MM.1S (cell line): ENCODE data around the gene ITPR3.

Source experiments
- DNase-seq: peaks from one replicate; pipeline ENCODE4 v3.0.0-alpha.2; 2015
- H2AFZ ChIP-seq: fragments of 300-600 bp; sonication (generic); 2 replicates; pipeline ENCODE4 v1.6.0; 2016; ENCODE audit warnings: antibody characterized with exemption, low read length
- H3F3A ChIP-seq: fragments of 300-600 bp; sonication (generic); 2 replicates; pipeline ENCODE4 v1.6.1; 2016; ENCODE audit warnings: mild to moderate bottlenecking, antibody characterized with exemption, low read length, moderate library complexity, mixed read lengths; ENCODE audit not compliant: insufficient read depth
- H3K27ac ChIP-seq: fragments of 300-600 bp; sonication (generic); 2 replicates; pipeline ENCODE4 v1.5.1; 2016; ENCODE audit warnings: mild to moderate bottlenecking, low read length
- H3K27me3 ChIP-seq: fragments of 300-600 bp; sonication (generic); replicated peaks from 2 replicates; pipeline ENCODE4 v1.6.0; 2016; ENCODE audit warnings: low read length; ENCODE audit not compliant: insufficient read depth
- H3K36me3 ChIP-seq: fragments of 300-600 bp; sonication (generic); replicated peaks from 2 replicates; pipeline ENCODE4 v1.6.1; 2016; ENCODE audit warnings: mild to moderate bottlenecking, low read length, mixed read lengths; ENCODE audit not compliant: insufficient read depth
- H3K4me1 ChIP-seq: fragments of 300-600 bp; sonication (generic); 2 replicates; pipeline ENCODE4 v1.6.1; 2016; ENCODE audit warnings: low read length, mixed read lengths
- H3K4me2 ChIP-seq: fragments of 300-600 bp; sonication (generic); 2 replicates; pipeline ENCODE4 v1.6.0; 2016; ENCODE audit warnings: low read depth, low read length
- H3K4me3 ChIP-seq: fragments of 300-600 bp; sonication (generic); 2 replicates; pipeline ENCODE4 v1.5.1; 2016; ENCODE audit warnings: low read length, mixed read lengths
- H3K79me2 ChIP-seq: fragments of 300-600 bp; sonication (generic); 2 replicates; pipeline ENCODE4 v1.6.1; 2016; ENCODE audit warnings: mixed run types, low read length, mixed read lengths
- H3K9ac ChIP-seq: fragments of 300-600 bp; sonication (generic); 2 replicates; pipeline ENCODE4 v1.6.1; 2016; ENCODE audit warnings: low read length, mixed read lengths
- H3K9me2 ChIP-seq: fragments of 300-600 bp; sonication (generic); replicated peaks from 2 replicates; pipeline ENCODE4 v1.6.1; 2016; ENCODE audit warnings: mild to moderate bottlenecking, low read length, mixed read lengths; ENCODE audit not compliant: insufficient read depth
- H3K9me3 ChIP-seq: fragments of 300-600 bp; sonication (generic); replicated peaks from 2 replicates; pipeline ENCODE4 v1.6.1; 2016; ENCODE audit warnings: mild to moderate bottlenecking, low read length, mixed read lengths; ENCODE audit not compliant: insufficient read depth
- H4K20me1 ChIP-seq: fragments of 300-600 bp; sonication (generic); 2 replicates; pipeline ENCODE4 v1.6.1; 2016; ENCODE audit warnings: mild to moderate bottlenecking, low read length, moderate library complexity, mixed read lengths; ENCODE audit not compliant: insufficient read depth
- EZH2 ChIP-seq: fragments of 300-600 bp; sonication (generic); optimal IDR thresholded peaks from 2 replicates; pipeline ENCODE3; 2017; ENCODE audit warnings: low read depth, mild to moderate bottlenecking, antibody characterized with exemption, low read length, mixed read lengths
- EZH2phosphoT487 ChIP-seq: fragments of 300-600 bp; sonication (generic); IDR thresholded peaks from 2 replicates; pipeline ENCODE4 v1.6.1; 2018; ENCODE audit warnings: antibody characterized with exemption, low read length
- TF ChIP-seq, protein P1 (sequence below): fragments of 300-600 bp; sonication (generic); IDR thresholded peaks from 2 replicates; pipeline ENCODE4 v1.5.1; 2016; ENCODE audit warnings: antibody characterized with exemption, low read length, mixed read lengths

The ITPR3 gene

DNA sequence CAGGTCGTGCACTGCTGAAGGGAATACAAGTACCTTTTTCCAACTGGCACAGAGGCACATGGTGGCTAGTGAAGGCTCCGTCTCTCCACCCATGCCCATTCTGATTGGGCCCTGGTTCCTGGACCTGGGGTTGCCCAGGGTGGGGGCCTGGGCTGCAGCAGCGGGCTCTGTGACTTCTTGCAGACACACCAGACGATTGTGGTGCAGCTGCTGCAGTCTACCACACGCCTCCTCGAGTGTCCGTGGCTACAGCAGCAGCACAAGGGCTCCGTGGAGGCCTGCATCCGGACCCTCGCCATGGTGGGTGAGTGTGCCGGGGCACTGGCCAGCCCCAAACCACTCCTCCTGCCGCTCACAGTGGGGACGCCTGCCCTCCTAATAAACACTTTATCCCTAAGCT lies 61.2 kb downstream of the ITPR3 start:
- Histone ChIP-seq H3K4me1 (no peaks in the 10 kb centered on the region), H3K27ac (no peak overlapping the region), H3K9me3 (no peaks in the 10 kb centered on the region), H3K36me3 (no peaks in the 10 kb centered on the region), H4K20me1 (no peaks in the 10 kb centered on the region), H3F3A (no peaks in the 10 kb centered on the region), H2AFZ (no peak overlapping the region), H3K4me2 (no peak overlapping the region), H3K9ac (no peak overlapping the region), H3K27me3 (no peaks in the 10 kb centered on the region), H3K4me3 (no peak overlapping the region), H3K9me2 (no peaks in the 10 kb centered on the region), H3K79me2 (no peaks in the 10 kb centered on the region)
- no peak for TF ChIP-seq EZH2phosphoT487
- TF ChIP-seq, protein P1, sequence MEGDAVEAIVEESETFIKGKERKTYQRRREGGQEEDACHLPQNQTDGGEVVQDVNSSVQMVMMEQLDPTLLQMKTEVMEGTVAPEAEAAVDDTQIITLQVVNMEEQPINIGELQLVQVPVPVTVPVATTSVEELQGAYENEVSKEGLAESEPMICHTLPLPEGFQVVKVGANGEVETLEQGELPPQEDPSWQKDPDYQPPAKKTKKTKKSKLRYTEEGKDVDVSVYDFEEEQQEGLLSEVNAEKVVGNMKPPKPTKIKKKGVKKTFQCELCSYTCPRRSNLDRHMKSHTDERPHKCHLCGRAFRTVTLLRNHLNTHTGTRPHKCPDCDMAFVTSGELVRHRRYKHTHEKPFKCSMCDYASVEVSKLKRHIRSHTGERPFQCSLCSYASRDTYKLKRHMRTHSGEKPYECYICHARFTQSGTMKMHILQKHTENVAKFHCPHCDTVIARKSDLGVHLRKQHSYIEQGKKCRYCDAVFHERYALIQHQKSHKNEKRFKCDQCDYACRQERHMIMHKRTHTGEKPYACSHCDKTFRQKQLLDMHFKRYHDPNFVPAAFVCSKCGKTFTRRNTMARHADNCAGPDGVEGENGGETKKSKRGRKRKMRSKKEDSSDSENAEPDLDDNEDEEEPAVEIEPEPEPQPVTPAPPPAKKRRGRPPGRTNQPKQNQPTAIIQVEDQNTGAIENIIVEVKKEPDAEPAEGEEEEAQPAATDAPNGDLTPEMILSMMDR: no peak
- TF ChIP-seq EZH2: no peak
- DNase-seq: no peak

DNA sequence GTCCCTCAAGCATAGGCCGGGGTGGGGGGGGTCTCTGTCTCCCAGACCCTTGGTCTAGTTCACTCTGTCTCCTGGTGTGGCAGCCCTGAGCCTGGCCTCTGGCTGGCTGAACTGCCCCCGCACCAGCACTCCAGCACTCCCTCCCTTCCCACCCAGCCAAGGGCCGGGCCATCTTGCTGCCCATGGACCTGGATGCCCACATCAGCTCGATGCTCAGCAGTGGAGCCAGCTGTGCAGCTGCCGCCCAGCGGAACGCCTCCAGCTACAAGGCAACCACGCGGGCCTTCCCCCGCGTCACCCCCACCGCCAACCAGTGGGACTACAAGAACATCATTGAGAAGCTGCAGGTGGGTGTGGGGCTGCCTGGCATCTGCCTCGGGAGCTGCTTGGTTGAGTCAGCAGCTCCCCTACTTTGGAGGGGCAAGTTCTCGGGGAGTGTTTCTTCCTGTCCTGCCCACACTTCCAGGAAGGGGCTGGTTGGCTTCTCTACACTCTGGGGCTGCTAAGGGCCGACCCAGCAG lies 62.0 kb downstream of the ITPR3 start:
- Histone ChIP-seq H3K9me3 (no peaks in the 10 kb centered on the region), H3K4me1 (no peaks in the 10 kb centered on the region), H3K4me2 (no peak overlapping the region), H3F3A (no peaks in the 10 kb centered on the region), H3K27me3 (no peaks in the 10 kb centered on the region), H2AFZ (no peak overlapping the region), H4K20me1 (no peaks in the 10 kb centered on the region), H3K36me3 (no peaks in the 10 kb centered on the region), H3K79me2 (no peaks in the 10 kb centered on the region), H3K4me3 (no peak overlapping the region), H3K9ac (no peak overlapping the region), H3K27ac (no peak overlapping the region), H3K9me2 (no peaks in the 10 kb centered on the region)
- TF ChIP-seq EZH2phosphoT487 (no peak), EZH2 (no peak)
- TF ChIP-seq, protein P1: no peak
- DNase-seq: no peak

DNA sequence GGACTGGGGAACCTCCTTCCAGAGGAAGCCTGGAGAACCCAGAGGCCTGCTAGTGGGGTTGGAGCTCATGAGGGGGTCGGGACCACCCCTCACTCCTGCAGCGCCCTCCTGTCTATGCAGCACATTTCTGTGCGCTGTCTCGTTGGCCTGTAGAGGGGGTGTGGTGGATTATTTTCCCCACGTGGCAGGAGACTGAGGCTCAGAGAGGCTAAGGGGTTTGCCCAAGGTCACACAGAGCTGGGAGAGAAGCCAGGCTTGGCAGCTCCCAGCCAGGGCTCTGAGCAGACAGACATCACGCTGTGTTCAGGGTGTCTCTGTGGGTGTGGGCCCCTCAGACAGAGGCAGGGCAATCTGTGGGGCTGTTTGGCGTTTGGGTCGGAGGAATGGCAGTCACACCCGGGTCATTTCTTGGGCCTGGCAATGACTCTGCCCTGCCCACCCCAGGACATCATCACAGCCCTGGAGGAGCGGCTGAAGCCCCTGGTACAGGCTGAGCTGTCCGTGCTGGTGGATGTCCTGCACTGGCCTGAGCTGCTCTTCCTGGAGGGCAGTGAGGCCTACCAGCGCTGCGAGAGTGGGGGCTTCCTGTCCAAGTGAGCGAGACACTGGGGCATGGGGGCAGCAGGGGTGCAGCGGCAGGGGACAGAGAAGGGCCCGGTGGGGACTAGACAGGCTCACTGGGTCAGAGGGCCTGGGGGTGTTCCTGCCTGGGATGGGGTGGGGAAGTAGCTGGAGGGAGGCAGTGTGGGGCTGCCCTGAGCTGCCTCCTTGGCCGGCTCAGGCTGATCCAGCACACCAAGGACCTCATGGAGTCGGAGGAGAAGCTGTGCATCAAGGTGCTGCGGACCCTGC lies 62.7 kb downstream of the ITPR3 start:
- Histone ChIP-seq H3F3A (no peaks in the 10 kb centered on the region), H3K9ac (no peak overlapping the region), H3K4me3 (no peak overlapping the region), H3K4me1 (no peaks in the 10 kb centered on the region), H3K9me3 (no peaks in the 10 kb centered on the region), H3K79me2 (no peaks in the 10 kb centered on the region), H3K27ac (no peak overlapping the region), H3K27me3 (no peaks in the 10 kb centered on the region), H3K9me2 (no peaks in the 10 kb centered on the region), H3K4me2 (no peak overlapping the region), H4K20me1 (no peaks in the 10 kb centered on the region), H3K36me3 (no peaks in the 10 kb centered on the region), H2AFZ (no peak overlapping the region)
- no peak for DNase-seq
- no peak for TF ChIP-seq EZH2phosphoT487
- TF ChIP-seq EZH2: no peak
- TF ChIP-seq, protein P1: no peak
